NCI-H2196 (cell line): ENCODE measurements around the gene ATP8A1.

Source experiments
- DNase-seq: peaks from one replicate; lab custom pipeline; 2025; ENCODE audit not compliant: unreplicated experiment; lab: John Stamatoyannopoulos, UW

Gene ATP8A1

DNA sequence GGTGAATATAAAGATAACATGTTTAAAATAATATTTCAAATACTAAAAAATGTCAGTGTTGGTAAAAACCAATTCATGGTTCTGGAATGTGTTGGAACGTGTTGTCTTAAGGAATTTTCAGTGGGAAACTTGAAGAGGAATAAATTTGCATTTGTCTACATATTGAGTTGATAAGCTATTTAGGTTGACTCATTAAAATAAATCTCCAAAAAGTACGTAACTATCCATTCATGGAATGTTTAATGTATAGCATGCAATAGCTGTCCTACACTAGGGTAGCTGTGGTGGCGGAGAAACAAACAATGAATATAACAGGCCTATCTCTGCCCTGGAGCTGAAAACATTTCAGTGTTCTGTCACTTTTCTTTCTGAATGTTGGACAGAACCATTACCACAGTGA, 239.4 kb downstream of the ATP8A1 start:
- no peak for DNase-seq

DNA sequence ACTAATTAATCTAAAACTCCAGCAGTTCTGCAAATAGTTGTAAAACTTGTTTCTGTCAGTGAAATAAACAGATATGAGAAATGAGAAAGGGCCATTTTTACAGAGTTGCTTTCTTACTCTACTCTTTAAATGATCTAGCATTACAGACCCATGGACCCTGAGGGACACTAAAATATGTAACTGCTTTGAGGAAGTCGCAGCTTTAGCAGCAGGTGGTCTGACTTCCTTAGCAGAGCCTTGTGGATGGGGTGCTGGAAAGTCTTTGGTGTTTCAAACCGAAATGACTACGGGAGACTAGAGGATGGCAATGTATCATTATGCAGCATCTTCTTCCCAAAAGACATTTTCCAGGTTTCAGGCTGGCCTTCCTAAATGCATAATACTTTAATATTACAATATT, 240.9 kb downstream of the ATP8A1 start:
- DNase-seq, result no peak

DNA sequence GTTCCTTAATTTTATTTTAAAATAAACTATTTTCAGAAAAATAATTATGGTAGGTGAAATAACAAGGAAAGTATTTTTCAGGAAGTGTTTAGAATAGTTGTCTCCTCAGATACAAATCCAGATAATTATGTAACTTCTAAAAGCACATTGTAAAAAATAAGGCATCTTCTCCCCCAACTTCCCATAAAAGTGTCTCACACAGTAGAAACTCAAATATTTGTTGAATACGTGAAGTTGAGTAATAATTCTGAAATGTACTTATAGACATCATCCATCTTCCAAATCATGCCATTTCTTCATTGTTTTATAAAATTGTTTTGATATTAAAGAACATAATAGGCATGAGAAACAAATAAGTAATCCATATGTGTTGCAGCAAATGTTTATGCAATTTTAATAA, 241.6 kb downstream of the ATP8A1 start:
- DNase-seq, result no peak

DNA sequence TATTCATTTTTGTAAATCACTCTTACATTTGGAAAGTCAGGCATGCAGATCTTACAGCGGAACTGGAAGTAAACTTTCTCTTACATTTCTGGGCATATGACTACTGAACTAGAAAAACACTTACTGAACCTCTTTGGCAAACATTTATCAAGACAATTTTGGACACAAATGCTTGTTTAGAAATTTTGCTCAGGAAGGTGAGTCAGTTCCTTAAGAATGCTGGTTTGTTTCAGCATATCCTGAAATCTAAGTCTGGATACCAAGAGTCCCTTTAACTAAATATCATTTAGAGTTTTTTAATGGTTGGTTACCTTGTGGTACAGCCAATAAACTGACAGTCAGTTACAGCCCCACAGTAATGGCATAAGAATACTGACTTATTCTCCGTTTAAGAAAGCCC, 244.7 kb downstream of the ATP8A1 start:
- no peak for DNase-seq

DNA sequence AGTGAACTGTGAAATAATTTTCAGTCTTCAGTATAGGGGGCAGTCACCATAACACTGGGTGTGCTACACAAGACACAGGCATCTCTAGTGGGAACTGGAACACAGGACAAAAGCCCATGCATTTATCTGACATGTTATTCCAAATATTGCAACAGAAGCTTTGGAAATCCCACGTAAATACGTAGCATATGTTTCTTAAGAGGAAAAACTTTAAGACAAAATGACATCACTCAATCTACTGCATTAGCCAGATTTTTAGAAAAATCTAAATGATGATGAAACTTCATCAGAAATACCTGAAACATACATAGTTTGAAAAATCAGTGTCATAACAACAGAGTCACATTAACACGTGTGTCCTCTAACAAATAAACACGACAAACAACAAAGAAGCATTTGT, 245.1 kb downstream of the ATP8A1 start:
- no peak for DNase-seq

DNA sequence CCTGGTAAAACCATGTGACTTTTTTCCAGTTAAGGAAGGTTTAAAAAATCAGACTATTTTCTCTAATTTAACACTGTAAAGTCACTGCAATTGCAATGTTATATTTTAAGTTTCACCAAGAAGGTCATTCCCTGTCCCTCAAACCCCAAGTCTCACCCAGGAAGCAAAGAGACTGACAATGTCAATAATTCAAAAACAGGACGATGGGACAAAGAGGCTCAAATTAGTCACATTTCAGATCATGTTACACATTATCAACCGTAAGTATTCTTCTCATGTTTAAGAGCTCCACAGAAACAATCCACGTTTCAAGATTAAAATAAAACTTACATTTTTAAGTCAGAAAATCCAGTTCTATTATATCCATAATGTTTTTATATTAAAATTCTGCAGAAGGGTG, 246.5 kb downstream of the ATP8A1 start:
- no peak for DNase-seq

DNA sequence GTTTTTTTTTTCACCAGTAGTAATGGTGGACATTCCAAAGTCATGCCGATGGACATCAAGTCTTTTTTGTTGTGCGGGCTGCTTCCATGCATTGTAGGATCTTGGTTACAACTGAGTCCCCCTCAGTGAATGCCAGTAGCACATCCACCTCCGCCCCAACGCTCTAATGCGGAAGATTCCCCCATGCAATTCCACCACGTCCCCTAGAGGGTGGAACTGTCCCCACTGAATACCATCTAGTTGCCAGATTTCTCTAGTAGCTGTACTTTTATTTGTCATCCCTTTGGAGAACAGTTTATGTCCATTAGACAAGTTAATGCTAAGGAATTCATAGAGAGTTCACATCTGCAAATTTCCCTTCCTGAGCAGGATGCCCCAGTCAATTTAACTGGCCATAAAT, 252.9 kb downstream of the ATP8A1 start:
- DNase-seq, result no peak

DNA sequence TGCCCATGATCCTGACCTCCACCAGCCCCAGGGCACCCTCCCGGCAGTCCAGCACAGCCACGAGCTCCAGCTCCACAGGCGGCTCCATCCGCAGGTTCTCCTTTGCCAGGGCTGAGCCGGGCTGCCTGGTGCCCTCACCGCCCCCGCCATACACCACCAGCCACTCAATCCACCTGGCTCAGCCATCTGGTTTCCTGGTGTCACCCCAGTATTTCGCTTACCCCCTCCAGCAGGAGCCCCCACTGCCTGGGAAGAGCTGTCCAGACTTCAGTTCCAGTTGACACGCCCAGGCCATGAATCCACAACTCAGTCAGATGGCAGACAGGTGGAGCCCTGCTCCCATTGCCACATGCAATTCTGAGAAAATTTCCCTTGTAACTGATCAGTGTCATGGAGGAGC, 255.7 kb downstream of the ATP8A1 start:
- no peak for DNase-seq

DNA sequence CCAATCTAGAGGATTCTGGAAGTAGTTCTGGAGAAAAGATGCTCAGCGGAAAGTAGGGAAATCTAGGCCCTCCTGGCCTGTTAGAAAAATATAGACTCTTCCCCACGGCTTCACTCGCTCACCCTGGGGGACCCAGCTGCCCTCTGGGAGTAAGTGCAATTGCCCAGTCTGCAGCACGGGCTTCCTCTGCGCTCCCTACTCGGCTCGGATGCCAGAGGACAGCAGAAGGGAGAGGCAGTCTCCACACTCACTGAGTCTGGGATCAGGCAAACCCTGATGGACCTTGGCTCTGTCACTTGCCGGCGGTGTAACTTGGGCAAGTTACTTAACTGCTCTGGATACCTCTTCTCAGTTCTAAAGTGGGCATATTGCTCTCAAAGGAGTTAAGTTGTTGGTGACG, 257.5 kb downstream of the ATP8A1 start:
- no peak for DNase-seq

DNA sequence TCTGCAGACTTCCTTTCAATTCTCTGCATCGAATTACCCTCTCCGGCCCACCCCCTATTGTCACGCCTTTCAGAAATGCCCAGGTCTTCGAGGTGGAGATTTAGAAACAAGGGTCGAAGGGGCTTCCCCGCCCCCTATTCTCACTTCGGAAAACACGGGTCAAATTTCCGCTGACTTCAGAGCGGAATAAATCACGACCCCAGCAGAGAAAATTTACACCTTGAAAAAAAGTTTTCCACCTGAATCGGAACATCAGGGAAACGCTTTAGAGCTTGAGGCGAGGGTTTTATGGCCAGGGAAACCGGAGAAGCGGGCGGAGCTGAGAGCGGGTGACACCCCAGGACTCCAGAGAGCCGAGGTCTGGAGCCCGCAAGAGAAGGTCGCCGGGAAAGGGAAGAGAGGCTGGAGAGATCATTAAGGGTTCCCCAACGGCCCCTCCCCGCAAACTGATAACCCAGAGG, 258.0 kb downstream of the ATP8A1 start:
- DNase-seq, result no peak

DNA sequence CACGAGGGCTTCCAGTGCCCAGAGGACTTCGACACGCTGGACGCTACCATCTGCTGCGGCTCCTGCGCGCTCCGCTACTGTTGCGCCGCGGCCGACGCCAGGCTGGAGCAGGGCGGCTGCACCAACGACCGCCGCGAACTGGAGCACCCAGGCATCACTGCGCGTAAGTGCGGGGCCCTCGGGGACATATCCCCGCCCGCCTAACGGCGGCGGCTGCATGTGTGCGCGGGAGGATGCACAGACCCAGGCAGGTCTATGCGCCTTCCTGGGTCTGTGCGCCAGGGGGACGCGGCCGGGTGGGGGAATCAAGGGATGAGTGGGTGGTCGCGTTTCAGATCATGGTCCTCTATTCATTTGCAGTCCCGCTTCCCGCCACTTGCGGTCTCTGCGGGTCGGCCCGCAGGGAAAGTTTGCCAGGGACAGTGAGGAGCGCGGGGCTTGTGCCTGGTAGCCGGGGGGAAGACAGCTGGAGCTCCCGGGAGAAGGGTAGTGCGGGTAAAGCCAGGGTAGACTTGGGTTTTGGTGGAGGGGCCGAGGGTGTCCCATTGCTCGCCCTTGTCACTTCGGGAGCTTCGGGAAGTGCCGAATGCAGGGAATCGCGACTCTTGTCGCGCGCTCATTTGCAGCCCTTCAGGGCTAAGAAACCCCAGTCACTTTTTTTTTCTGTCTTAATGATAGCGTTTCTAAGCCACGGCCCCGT, 258.6 kb downstream of the ATP8A1 start:
- no peak for DNase-seq

DNA sequence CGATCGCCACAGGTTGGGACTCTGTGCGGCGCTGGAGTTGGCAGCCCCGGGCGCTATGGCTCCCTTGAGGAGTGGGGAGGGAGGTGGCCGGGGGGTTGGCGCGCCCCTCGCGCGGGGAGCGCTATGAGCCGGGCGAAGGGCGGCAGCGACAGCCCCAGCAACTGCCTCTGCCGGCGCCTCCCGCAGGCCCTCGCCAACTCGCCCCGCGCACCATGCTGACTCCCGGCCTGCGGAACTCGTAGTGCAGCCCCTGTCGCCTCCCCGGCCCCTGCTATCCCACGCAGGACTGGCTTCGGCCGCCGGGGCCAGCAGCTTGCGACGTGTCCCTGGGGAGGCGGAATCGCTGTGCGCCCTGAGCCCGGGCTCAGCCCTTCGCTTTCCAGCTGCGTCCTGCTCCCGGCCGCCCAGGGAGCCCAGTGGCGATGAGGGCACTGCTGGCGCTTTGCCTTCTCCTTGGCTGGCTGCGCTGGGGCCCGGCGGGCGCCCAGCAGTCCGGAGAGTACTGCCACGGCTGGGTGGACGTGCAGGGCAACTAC, 259.2 kb downstream of the ATP8A1 start:
- DNase-seq, result no peak

DNA sequence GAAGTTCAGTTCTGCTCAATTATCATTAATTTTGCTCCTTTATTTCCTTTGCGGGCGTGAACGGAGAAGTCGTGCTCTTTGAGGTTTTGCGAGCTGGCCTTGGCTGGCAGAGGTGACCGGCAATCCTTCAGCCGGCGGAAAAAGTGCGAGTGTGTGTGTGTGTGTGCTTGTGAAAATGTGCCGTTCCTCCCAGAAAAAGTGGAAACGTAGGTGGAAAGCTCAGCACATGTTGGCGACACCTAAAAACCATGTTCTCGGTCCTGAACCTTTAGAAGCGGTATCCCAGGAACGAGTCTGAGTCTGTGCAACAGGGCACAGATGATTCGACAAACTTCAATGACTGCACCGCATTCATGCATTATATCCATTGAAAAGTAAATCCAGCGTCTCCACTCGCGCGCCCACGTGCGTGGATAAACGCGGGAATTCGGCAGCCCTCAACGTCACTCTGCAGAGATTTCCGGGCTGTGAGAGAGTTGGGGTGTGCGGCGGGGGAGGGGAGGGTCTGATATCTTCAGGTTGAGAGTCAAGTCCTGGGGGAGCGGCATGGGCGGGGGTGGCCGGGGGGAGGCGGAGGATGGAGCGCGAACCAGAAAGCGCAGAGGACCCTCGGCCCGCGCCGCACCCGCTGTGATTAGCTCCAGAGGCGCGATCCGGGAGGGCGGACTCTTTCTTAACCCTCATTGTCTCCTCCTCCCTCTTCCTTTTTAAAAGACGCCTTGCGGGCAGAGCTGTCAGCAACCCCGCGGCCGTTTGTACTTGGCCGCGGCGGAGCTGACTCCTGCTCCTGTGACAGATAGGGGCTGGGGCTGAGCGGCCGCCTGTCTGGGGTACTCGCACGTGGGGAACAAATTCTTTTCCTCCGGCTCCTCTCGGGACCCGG, 259.9 kb downstream of the ATP8A1 start, which contains the start of gene SHISA3:
SHISA3 (plus strand) TSS at position 737 of the 883 bp plus-strand sequence. CDS start 569 bp downstream, outside the sequence.
- no peak for DNase-seq

DNA sequence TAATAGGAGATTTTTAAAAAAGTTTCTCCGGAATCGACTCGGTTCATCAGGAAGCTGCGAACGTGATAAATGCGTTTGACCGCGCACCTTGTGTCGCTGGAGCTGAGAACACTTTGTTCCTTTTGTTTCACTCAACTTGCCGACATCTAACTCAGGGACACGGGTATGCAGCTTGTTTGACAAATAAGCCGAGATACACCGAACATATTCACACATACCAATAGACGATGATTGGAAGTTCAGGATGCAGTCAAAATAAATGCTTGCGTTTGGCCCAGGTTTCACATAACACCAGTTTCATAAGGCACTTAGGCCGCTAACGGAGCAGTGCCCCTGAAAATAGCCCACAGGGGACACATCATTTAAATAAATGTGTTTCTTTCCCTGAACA, 260.5 kb downstream of the ATP8A1 start:
- DNase-seq, result no peak

DNA sequence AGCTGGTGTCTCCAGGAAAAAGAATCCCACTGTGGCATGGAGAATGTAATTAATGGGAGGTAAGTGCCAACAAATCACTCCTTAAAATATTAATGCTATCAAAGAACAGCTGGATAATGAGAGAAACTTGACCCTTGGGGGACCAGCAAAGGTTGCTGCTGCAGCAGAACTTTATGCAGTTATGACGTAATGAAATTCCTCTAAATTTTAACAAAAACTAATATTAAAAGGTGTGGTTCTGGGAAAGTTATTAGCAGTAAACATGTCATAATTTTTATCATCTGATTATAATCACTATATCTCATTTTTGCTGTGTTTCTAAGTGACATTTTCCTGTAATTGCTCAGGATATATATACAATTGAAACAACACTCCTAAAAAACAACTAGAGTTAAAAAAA, 261.3 kb downstream of the ATP8A1 start:
- no peak for DNase-seq

DNA sequence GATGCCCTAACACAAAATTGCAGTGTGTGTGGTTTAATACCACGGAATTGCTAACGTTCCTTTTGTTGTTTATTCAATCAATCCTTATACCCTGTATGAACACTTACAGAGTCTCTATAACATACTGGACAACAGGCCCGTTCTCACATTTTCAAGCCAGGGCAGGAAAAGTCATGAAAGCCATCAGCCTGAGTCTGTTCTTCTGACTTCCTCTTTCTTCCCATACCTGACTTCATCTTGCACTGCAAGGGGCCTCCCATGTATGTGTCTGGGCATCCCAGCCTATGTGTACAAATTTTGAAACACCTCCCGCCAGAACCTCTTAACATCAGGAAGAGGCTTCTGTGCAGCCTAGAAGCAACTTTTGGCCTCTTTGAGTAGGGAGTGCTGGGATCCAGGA, 264.5 kb downstream of the ATP8A1 start:
- no peak for DNase-seq

DNA sequence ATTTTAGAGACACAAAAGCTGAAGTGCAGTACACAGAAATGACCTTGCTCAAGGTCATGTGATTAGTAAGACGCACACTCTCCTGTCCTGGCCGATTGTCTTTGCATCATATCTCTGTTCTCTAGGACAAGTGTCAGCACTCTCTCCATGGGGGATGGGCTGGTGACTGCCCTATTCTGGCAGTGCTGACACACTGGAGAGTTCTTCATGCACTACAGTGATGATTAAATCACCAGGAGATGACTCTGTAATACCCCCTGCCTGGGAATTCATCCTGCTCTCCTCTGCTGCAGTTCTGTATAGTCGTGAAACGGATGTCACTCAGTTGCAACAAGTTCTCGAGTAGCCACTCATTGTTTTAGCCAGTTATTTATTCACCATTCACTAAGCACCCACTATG, 264.9 kb downstream of the ATP8A1 start:
- no peak for DNase-seq

DNA sequence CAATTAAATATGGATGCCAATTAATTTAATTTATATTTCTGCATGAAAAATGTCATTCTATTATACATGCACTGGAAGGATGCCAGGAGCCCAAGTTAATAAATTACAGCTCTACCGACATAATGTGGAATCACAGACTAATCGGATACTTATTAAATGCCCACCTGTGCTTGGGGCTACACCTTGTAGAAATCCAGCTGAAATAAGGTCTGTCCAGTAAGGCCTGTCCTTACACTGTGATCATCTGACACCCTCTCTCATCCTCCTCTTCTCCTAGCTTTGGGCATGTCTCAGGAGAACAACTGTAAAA, 265.6 kb downstream of the ATP8A1 start:
- no peak for DNase-seq

DNA sequence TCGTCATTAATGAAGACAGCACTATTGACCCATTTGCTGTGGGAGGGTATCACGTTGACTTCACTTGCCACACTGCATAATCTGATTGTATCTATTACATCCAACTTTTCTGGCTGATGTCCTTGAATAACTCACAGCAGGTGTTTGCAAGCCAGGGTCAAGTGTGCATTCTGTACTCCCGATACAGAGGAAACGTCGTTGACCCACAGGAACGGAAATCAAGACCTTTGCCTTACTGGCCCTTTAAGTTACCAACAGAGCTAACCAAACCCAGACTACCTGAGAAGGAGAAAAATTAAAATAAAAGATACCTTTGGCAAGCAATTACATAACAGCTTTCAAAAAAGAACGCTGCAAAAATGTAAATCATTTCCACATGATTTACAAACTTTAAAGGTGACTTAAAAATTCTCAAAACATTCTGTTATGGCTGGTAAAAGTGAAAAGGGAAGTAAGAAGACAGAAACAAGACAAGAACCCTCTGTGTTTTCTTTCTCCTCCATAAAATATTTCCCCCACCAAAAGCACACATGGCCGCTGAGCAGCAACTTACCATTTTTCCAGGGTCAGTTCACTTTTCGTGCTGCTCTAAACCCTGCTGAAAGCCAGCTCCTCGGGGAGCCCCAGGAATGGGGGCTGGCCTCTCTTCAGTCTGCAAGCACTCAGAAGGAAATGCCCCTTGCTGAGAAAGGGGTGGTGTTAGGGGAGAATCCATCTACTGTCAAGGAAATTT, 266.1 kb downstream of the ATP8A1 start:
- DNase-seq, result no peak

DNA sequence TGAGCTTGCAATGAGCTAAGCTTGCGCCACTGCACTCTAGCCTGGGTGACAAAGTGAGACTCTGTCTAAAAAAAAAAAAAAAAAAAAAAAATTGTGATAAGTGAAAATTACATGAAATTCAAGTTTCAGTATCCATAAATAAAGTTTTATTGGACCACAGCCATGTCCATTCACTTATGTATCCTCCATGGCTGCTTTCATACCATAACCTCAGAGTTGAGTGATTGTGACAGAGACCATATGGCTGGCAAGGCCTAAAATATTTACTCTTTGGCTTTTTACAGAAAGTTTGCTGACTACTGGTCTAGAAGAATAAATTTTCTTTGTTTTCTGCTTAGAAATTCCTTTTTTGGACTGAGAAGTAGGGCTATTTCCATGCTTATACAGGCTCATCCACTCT, 271.4 kb downstream of the ATP8A1 start:
- DNase-seq, result no peak

DNA sequence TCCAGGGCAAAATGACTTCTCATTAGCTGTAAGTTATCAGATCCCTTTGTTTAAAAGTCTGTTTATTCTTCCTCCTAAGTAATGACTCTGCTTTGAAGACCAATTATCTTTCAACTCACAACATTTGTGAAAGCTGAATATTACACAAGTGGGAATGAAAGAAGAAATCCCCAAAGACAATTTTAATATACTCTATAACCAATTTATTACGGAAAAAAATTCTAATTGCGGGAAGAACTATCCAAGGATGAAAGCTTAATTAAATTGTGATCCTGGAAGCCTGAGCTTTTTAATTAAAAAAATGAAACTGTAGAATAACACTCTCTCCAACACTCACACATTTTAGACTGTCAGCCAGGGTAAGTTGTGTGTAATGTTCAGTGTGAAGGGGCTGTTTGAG, 275.2 kb downstream of the ATP8A1 start:
- DNase-seq, result no peak

DNA sequence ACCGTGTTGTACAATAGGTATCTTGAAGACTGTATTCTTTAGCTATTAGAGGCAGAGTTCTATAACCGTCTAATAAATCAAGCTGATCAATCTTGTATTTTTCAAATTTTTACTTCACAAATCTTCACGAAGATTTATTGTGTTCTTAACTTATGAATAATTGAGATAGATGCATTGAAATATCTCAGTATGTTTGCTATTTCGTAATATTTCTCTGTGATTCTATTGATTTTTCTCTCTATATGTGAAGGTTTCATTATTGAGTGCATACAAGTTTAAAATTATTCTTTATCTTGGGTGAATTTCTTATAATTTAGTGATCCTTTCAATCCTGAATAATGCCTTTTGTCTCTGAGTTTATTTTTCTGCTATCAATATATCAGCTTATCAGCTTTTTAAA, 279.4 kb downstream of the ATP8A1 start:
- no peak for DNase-seq
